LHCN-M2 (cell line): ENCODE results near the gene UCK2. TPM values are rescaled to one million over a fixed set of nuclear protein-coding genes. Genes with fewer than 3 reads are reported as not detected.

Experiments
- DNase-seq: peaks from one replicate; pipeline ENCODE4 v3.0.0-alpha.2; 2012; ENCODE audit warnings: low read depth
- total RNA-seq: library from RNA; depleted of rRNA; stranded (reverse); fragments of >200 nt; gene quantifications from 2 replicates; pipeline ENCODE4 v1.2.3, GENCODE V29; 2014

The UCK2 gene
- total RNA-seq, 1 experiment from 2014 or later: 124 TPM

DNA sequence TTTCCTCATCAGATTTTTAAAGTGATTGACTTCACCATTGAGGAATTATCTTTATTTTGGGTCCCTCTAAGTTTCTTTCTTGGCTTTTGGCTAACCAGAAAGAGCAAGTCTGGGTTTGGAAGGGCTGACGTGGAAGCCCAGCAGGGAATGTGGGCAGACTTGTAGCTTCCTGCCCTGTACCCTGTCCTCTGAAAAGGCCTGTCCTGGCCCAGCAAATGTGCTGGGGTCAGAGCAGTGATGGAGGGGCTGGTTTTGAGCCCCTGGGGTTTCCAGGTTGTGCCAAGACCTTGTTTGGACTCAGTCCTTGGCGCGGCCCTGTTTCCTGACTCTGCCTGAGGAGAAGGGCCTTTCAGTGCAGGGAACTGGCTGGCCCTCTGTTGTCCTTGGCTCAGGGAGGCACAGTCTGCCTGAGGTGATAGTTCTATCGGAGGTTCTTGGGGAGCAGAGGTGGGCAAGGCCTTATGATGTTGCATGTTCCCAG is 72.1 kb downstream of the UCK2 start:
- no peak for DNase-seq

DNA sequence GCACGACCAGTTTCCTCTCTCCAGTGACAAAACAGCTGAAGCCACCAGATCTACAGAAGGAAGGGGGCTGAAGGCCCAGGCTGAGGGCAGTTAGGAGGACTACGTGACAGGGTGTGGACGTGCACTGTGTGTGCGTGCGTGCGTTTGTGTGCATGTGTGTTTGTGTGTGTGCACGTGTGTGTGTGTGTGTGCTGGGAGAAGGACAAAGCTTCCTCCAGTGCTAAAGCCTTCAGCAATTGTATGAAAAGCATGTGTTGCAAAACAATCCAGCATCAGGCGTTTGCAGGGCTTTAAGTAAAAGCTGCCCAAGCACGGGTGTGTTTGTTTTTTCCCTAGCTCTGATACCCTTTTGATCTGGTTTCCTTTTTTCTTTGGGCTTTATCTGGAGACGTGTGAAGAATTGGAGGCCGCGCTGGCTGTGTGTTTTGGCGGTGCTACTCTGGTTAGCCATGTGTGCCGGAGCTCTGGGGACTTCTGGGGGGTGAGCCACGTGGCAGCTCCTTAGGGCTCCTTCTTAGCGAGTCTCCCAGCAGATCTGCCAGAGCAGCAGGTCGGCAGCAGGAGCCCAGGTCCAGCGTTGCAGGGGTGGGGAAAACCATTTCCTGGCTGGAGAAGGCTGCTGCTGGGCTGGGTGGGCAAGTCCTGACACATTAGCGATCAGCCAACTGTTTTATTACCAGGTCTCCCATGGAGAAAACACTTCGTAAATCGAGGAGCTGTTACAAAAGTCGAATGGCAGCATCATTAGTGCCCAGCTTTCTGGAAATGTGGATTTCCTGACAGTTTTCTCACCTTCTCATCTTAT is 73.4 kb downstream of the UCK2 start:
- DNase-seq: peak; percentile 23

DNA sequence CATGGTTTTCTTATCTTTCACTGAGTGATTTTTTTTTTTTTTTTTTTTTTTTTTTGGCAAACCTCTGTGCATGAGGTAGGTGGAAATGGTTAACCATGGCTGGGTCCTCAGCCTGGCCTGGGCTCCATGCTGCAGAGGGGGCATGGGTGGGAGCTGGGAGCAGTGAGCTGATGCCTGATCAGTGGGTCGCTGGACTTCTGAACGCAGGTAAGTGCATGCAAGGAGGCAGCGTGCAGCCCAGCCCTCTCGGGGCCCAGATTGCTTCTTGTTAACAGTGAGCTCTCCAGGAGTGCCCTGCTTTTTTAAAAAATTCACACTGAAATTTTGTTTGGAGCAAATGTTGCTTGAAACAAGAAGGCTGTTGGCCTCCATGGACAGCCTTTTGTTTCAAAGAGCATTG is 75.2 kb downstream of the UCK2 start:
- DNase-seq: no peak

DNA sequence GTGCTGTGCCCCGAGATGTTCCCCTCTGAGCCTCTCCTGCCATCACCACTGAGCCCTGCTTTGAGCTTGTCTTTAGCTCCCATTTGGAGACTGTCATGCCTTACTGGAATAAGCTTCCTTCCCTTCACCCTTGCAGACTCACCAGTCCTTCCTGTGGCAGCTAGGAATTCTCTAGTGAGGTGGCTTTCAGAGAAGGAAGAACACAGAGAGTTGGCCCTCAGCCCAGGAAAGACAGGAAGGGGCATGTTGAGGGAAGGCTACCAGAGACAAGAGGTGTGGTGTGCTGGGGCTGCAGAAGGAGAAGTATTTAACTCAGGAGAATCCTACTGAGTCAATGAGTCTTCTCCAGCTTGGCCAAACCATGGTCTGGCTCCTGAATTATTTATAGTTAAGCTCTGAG is 76.3 kb downstream of the UCK2 start:
- DNase-seq: peak; percentile 86

DNA sequence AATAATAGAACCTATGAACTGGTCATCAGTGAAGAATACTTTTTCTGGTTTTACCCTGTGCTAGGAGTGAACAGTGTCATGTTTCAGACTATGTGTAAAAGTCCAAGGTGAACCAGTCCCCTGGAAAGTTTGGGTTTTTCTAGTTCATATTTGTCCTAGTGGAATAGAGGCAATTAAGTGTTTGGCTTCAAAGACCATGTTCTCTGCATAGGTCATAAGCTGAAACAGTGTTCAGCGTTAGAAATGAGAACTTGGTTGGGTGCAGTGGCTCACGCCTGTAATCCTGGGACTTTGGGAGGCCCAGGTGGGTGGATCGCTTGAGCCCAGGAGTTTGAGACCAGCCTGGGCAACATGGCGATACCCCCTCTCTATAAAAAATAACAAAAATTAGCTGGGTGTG is 77.5 kb downstream of the UCK2 start:
- no peak for DNase-seq

DNA sequence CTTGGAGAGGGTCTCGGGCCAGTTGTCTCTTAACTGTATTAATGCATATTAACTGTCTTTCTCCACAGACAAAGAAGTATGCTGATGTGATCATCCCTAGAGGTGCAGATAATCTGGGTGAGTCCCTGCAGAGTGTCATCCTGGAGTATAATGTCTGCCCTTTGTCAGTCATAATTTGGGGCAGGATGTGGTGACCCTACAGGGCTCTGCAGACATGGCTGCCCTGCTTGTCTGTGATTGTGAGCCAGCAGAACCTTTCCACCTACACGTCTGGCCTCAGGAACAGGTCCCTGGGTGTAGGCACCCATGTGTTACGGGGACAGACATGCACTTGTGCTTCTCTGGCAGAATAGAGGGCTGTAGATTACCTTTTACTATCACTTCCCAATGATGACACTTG is 78.4 kb downstream of the UCK2 start:
- no peak for DNase-seq

DNA sequence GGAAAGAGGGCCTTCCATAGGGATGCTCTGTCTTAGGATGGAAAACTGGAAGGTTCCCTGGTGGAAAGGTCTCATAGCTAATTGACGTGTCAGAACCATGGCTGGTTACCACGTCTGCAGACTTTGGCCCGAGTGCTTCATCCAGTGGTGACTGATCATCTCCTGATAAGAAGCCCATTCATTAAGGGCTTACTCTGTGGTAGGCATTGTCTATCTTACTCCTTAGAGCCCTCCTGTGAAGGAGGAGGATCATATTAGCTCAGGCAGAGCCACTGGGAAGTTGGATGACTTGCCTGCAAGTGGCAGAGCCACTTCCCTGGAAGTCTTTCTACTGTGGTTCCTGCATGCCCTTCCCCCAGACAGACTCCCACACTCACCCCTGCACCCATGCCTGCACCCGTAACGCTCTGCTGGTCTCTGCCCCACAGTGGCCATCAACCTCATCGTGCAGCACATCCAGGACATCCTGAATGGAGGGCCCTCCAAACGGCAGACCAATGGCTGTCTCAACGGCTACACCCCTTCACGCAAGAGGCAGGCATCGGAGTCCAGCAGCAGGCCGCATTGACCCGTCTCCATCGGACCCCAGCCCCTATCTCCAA is 79.9 kb downstream of the UCK2 start:
- no peak for DNase-seq

DNA sequence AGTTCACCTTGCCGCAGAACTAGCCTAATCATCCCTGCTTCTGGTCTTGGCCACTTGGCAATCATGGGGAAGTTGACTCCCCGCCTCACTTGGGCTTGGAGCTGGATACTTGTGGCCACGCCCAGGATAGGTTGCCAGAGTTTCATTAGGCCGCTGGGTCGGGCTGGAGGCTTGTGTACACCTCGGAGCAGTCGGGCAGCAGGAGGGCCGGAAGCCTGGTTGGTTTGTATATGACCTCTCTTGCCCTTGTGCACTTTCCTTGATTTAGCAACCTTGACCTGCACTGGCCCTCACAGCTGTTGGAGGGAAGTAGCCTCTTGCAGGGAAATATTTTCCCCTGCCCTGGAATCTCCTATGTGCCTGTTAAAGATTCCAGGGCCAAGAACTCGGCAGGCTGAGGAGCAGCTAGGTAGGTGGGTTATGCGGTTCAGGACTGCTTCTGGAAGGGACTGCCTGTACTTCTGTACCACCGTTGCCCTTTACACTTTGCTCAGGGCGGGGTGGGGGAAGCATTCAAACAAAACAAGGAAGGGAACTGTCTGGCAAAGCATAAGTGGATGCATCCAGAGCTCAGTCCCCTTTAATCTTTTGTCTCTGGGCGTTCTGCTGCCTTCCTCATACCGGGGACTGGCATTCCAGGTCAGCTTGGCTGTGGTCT is 83.5 kb downstream of the UCK2 start:
- DNase-seq: peak; percentile 59

DNA sequence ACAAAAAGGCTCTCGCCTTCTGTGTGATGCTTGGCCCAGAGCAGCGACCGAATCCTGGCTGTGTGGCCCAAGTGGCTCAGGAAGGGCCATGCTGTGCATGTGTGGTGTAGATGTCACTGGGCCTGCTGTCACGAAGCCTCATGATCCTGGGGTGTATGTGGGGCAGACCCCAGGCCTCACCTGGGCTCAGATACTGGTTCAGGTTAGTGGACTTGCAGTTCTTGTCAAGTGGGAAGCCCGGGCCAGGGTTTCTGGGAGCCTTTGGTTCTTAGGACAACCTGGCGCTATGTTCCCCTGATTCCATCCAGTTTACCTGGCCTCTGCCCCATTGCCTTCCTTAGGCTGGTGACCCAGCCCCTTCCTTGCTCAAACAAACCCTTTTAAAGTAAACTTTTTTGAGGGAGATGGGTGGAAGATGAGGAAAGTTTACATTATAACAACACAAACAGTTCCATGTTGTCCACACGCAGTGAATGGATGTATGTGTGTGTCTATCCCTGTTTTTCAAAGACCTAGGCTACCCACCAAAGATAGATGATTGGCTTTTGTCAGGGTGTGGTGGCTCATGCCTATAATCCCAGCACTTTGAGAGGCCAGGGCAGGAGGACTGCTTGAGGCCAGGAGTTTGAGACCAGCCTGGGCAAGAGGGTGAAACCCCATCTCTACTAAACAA is 84.3 kb downstream of the UCK2 start:
- DNase-seq: no peak

DNA sequence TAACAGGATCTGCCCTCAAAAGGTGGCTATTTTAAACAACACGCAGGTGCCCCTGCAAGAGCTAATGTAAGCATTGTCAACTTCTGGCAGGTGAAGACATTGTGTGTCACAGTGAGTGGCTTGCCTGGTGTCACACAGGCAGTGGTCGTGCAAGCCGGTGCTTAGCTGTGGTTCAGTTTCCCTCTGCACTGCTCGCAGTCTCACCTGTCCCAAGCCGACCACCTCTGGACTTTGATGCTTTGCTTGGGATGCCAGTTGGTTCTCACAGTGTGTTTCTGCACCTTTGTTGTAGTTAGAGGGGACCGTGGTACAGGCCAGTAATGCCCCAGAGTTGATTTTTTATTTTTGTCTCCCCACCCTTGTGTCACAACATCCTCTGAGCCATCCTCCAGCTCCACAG is 85.2 kb downstream of the UCK2 start:
- DNase-seq: no peak

DNA sequence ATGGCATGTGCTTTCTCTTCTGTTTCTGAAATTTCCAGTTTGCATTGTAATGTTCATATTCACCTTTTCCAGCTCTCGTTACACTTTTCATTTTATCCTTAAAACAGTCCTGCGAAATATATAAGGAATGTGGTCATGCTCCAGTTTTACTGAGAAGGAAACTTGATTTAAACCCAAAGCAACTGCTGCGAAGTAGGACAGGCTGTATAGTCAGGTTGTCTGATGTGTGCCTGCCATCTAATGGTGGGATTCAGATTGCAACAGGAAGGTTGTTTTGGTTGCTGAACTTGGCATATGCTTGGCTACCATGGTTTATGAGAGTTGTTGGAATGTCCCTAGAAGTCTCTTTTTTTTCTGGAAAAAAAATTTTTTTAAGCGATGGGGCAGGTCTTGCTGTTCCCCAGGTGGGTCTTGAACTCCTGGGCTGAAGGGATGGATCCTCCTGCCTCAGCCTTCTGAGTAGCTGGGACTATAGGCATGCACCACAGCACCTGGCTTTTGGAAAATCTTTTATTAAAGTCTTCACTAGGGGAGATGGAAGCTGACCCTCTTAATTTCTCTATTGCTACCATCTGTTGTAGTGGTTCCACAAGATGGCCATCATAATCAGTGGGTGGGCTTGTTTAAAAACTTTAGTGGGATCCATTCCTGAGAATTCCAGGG is 86.9 kb downstream of the UCK2 start:
- peak; percentile 82 for DNase-seq

DNA sequence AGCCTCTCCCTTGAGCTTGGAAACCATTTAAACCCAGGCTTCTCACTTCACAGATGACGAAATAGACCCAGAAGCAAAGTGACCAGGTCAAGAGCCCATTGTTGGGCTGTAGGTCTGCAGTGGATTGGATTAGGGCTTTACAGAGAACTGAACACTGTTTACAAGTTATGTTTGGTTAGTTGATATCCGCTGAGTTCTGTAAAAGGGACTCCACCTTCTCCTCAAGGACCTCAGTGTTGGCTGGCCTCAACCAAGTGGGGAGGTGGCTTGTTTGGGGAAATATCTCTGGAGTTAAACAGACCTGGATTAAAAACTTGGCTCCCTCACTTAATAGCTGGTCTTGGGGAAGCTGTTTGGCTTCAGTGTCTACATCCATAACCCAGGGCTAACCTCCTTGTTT is 88.1 kb downstream of the UCK2 start:
- no peak for DNase-seq

DNA sequence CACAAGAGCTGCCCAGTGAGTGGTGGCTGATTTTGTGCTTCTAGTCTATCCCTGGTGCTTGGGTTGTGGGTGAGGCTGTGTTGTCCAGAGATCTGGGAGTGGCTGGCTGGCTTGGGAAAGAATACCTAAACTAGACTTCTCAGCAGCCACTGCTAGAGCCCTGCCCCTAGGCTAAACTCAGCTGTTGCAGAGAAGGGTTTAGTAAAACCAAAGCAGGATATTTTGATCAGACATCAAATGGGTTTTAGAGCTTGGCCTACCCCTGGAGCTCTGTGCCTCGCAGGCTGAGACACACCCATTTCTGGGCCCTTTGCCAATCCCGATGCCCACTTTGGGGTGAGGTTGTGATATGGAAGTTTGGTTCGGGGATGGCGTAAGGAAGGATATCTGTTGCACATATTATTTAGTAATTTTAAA is 88.5 kb downstream of the UCK2 start:
- DNase-seq: no peak

DNA sequence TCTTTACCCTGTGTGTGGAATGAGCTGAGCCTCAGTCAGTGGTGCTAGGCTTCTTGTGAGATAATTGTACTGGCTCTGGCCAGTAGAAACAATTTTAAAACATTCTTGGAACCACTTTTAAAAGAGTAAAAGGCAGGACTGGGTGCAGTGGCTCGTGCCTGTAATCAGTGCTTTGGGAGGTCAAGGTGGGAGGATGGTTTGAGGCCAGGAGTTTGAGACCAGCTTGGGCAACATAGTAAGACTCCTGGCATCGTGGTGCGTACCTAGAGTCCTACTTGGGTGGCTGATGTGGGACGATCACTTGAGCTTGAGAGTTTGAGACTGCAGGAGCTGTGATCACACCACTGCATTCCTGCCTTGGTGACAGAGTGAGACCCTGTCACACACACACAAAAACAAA is 89.8 kb downstream of the UCK2 start:
- DNase-seq: no peak

DNA sequence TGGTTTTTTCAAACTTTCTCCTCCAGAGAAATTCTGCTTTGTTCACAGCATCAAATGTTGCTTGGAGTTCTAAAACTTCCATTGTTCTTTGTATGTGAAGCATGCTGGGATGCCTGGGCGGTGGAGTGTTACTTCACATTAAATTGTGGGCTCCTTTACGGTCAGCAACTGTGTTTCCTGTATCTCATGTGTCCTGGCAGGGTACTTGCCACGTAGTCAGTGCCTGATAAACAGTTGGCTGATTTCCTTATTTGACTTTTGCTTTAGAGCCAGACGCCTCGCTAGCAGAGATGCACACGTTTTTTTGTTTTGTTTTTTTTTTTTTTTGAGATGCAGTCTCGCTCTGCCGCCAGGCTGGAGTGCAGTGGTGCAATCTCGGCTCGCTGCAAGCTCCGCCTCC is 96.7 kb downstream of the UCK2 start:
- no peak for DNase-seq

DNA sequence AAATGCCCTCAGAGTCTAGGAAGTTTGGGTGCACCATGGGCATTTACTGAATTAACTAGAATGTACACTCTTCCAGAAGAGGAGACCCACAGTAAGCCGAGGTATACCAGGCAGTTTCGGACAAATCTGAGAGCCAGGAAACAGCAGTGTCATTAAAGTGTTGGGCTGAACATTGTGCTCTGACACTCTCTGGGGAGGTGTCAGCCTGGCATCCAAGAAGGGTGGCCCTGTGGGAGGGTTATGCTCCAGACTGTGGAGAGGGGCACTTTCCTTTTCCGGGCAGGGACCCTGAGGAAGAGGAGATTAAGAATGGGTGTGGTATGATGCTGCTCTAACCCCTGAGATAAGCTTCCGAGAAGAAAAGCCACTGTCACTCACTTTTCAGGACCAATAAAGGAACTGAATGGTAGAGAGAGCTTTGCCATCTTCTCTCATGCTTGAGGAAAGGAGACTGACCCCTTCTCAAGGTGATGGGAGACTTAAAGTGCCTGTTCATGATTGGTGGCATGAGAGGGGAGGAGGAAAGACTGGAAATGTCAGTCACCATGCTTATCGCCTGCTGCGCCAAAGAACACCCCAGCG is 98.2 kb downstream of the UCK2 start:
- DNase-seq: no peak

DNA sequence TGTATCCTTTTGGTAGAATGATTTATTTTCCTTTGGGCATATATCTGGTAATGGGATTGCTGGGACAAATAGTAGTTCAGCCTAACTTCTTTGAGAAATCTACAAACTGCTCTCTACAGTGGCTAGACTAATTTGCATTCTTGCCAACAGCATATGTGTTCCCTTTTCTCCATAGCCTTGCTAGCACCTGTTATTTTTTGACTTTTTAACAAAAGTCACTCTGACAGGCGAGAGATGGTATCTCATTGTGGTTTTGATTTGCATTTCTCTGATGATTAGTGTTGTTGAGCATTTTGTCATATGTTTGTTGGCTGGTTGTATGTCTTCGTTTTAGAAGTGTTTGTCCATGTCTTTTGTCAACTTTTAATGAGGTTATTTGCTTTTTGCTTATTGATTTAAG is 99.8 kb downstream of the UCK2 start:
- DNase-seq: peak; percentile 38

DNA sequence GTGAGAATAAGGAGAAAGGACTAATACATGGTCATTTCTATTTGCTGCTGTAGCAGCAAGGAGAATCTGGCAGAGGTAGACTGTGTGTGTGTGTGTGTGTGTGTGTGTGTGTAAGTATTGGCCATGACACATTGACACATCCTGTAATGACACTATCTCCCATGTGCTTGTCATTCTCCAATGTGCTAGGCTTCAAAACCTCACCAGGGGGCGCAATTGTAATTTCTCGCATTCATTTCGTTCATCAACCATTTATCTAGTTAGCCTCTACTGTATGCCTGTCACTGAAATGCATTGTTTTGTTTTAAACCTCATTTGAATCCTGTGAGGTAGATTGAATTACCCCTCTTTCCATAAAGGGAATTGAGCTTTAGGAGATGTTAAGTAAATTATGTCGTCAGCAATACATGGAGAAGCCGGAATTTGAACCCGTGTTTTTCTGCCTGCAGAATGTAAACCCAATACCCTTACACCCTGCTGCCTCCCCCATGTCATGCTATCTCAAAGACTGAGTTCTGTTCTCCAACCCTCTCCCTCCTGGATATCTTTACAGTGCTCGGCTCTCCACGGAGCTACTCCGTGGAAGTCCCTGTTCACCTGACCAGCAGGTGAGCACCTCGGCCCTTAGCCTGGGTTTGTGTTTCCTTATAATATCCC is 100.8 kb downstream of the UCK2 start:
- DNase-seq: peak; percentile 67

DNA sequence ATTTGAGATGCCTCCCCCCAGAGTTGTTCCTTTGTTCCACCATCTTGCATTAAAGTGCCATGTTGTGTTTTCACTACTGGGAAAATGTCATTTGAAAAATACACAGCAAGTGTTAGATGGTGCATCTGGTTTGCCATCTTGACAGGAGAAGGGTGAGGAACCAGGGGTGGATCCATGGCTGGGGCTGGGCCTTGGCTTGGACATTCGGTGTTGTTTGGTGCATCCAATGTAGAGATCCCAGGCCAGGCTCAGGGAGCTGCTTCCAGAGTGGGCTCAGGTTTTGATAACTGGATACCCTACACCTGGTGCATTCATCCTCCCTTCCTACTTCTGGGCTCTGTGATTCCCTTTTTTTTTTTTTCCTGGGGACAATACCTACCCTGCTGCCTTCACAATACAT is 103.5 kb downstream of the UCK2 start:
- no peak for DNase-seq

DNA sequence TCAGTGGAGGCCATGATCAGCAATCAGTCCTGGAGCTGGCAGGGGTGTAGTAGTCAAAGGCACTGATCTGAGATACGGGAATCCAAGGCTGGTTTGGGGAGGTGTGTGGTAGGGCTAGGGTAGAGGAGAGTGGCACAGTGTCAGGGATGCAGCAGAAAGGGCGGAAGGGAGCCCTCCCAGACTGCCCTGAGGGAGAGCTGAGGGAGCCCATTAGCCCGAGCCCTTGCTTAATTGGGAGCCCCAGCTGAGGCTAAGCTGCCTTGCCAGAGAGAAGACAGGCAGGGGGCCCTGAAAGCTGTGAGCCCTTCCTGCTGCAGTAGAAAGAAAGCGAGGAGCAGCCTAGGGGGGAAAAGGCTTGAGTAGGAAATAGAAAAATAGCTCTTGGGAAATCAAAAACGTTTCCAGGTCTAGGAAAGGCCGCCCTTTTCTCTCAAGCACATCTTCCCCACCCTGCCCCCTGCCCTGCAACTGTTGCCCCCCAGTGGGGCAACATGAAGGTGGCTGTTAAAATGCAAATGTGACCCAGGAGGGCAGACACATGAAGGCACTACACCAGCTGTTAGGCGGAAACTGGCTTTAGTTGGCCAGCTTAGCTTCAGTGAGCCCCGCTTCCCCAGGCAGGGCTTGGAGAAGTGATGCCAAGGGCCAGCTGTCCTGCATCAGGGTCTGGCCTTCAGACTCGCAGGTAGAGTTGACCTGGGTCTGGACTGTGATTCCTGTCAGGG is 106.2 kb downstream of the UCK2 start:
- no peak for DNase-seq
